Glomerular visceral epithelial cell (primary cell): ENCODE results near the gene SEC14L1.

ENCODE experiments used
- DNase-seq: peaks from one replicate; pipeline ENCODE4 v3.0.0-alpha.2; 2016; ENCODE audit errors: extremely low spot score

The SEC14L1 gene

GRCh38 chr17:77163001-77163400 lies 22.2 kb downstream of the SEC14L1 start:
- no peak for DNase-seq

DNA sequence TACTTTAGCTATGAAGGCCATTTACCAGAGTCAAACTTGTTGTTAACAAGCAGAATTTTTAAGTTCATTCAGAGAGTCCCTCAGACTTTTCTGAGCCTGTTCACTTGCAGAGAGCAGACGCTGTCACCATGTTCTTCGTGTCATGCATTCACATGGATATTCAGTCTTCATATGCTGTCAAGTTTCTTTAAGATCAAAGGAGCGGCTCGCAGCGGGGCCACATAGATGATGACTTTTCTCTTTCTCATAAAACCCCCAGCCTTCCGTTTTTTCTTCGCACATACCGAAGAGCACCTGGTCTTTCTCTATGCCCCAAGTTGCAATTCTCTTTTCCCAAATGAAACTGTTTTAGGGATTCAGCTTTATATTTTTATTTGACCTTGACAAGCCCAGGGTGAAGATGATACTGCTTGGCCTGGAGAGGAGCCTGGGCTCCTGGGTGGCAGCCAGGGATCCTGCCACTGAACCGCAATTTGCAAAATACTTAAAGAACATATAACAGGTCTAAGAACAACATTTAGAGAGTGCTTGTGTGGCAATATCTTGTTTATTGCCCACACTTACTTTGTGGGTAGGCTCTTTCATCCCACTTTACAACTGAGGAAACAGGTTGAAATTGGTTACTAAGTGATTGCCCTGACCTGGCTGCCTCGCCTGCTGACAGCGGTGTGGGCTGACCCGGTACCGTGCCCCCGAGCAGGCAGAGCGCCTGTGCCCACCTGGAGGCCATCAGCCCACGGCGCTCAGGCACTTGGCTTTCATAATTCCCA lies 22.9 kb downstream of the SEC14L1 start:
- no peak for DNase-seq

DNA sequence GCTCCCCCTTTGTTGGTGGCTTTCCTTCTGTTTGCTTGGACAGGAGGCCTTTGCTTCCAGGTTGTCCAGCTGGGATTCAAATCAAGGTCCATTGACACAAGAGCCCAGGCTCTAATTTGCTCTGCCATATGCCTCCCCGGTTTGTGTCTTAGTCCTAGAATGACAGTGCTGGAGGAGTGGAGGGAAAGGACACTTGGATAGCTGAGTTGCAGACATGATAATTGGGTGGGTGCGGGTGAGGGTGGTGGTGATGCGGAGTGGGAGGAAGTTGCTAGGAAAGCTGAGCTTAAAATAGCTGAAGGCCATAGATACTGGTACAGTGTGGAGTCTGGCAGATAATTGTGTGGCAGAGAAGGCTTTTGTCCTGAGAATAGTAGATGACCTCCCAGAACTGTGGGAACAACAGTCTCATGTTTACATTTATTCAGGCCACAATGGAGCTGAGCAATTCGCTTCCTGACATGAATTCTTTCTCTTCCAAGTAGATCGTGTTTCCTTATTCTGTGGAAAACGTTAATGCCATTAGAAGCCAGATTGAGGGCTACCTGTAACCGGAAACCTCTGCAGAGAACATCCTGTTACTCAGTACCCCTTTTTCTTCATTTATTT lies 23.8 kb downstream of the SEC14L1 start:
- no peak for DNase-seq

- no peak for DNase-seq
Observed at GRCh38 chr17:77165577-77165976, 24.8 kb downstream of the SEC14L1 start.

GRCh38 chr17:77167472-77168306 lies 26.9 kb downstream of the SEC14L1 start:
- DNase-seq: no peak

DNA sequence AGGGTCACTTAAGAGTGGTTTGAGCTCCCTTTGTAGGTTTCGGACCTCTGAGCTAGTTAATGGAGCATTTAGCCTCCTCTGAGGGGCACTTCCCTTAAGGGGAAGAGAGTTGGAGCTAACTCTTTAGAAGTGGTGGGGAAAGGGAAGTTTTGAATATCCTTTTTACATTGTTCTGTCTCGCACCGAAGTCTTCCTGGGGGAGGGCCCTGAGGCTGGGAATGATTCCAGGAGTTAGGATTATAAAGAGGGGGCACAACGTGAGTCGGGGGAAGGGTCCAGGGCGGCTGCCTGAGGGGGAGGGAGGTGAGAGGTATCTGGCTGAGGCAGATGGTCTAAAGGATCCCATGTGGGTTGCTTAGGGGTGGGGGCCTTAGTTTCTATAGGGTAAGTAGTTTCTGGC lies 32.3 kb downstream of the SEC14L1 start:
- DNase-seq: no peak

DNA sequence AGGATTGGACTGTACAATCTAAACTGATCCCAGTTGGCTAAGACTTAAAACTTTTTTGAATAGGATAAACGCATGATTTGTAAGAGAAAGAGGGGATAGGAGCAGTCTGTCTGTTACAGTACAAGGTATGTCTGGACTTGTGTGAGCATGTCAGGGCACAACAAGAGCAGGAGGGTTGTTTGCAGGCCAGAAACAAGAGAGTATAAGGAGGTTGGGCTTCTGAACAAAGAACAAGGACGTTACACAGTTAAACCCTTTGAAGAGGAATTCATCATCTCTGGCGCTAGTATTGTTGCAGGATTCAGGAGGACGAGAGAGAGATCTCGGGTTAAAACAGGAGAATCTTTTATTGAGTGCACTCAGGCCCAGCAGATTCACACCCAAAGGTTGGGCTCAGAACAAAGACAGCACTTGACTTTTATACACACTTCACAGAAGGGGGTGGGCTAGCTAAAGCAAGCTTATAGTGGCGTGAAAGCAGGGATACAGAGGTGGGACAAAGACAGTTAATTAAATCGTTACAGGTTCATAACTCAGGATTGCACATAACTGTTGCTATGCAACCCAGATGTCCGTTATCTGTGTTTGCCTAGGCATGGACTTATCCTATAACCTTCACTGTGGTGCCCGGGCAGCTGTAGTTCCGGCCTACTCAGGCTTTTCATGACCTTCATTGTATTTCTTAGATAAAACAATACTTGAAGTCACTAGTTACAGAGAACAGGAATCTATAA lies 34.3 kb downstream of the SEC14L1 start:
- DNase-seq: no peak

GRCh38 chr17:77177002-77177741 lies 36.4 kb downstream of the SEC14L1 start:
- DNase-seq: no peak

DNA sequence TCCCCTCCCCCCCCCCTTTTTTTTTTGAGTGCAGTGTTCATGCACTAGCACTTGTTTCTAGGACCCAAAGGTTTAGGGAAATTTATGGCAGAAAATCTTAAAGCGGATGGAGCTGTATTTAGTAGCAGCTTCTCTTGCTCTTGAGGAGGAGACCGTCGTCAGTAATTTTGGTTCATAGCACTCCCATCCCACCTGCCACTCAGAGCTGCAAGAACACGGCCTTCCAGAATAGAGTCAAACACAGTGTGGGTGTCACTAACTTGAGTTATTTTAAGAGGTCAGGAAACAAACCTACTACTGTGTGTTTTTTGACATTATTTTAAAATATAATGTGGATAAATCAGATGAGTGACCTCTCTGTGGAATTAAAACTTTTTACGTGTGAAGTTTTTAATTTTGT lies 37.3 kb downstream of the SEC14L1 start:
- DNase-seq: no peak

- DNase-seq: no peak
Observed at GRCh38 chr17:77178563-77178962, 37.8 kb downstream of the SEC14L1 start.

- DNase-seq: no peak
Observed at GRCh38 chr17:77180503-77181357, 40.0 kb downstream of the SEC14L1 start.

GRCh38 chr17:77182205-77183172 lies 41.7 kb downstream of the SEC14L1 start:
- no peak for DNase-seq

DNA sequence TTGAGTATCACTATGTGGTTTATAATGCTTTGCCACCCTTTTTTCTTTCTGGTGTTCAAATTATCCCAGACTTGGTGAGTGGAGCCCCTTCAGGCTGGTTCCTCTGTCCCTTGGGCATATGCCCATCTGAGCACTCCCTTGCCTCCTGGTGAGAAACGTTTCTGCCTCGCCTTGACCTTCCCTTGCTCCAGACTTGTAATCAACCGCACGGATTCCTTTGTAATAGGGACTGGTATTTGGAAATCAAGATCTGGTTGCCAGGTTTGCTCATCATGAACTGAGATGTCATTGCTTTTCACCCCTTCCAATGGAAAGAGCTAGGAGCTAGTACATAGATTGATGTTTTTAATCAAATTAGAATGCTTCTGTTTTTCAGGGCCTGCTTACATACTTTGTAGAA lies 43.7 kb downstream of the SEC14L1 start:
- DNase-seq: no peak

DNA sequence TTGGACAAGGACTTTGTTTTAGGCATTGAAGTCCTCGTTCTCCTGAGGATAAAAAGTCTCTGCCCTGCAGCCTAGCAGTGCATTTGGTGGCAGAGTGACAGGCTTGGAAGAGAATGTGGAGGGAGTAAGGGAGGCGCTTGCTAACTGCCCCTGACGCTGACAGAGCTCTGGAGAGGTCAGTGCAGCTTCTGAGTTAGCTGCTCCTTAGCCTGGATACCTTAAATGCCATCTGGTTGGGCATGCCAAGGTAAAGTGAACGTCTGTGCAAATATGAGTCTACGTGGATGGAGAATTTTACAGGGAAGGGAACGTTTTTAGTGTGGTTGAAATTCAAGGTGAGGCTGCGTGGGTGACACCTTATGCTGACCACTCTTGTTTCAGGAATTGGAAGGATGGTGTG lies 44.4 kb downstream of the SEC14L1 start:
- no peak for DNase-seq

GRCh38 chr17:77186141-77186604 lies 45.4 kb downstream of the SEC14L1 start:
- no peak for DNase-seq

DNA sequence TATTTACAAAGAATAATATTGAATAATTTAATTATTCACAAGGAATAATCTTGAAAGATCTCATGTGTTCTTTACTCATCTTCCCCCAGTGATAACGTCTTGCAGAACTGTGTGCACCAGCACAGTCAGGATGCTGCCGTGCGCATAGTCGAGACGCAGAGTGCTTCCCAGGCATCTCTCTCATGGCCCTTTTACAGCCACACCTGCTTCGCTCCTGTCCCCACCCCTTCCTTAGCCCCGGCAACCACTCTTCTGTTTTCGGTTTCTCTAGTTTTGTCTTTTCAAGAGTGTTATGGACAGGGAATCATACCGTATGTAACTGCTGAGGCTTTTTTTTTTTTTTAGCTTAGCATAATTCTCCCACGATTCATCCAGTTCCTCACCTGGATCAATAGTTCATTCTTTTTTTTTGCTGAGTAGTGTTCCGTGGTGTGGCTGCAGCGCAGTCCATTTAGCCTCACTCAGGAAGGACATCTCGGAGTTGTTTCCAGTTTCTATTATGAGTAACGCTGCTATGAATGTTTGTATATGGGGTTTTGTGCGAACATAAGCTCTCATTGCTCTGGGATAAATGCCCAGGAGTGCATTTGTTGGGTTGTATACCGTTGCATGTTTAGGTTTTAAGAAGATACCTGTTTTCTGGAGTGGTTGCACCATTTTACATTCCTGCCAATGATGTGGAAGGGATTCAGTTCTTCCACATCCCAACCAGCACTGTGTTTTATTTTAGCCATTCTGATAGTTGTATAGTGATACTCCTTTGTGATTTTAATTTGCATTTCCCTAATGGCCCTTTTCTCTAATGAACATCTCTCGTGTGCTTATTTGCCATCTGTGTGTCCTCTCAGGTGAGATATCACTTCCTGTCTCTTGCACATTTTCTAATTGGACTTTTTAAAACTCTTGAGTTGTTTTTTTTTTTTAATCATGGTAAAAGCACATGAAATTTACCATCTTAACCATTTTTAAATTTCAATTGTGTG lies 47.6 kb downstream of the SEC14L1 start:
- DNase-seq: no peak

GRCh38 chr17:77189148-77189547 lies 48.4 kb downstream of the SEC14L1 start:
- DNase-seq: no peak

GRCh38 chr17:77190576-77190975 lies 49.8 kb downstream of the SEC14L1 start:
- DNase-seq: no peak
